Peyer's patch (tissue), 4 donors: Measurements from ENCODE around the gene ACSS1.

Experiments
- CTCF ChIP-seq, 6 experiments: fragments of 450-650 bp in 4 of 6; fragments of 200-600 bp in 2 of 6; sonication (generic) in 1 of 6; IDR thresholded peaks; one replicate each; pipeline ENCODE4 v1.5.1; 2017 to 2019; ENCODE audit warnings: antibody characterized with exemption in 6 of 6, mild to moderate bottlenecking in 3 of 6, moderate library complexity in 1 of 6
- POLR2A ChIP-seq, 2 donors: fragments of 450-650 bp; IDR thresholded peaks; one replicate each; pipeline ENCODE4 v1.5.1; 2017; ENCODE audit warnings: antibody characterized with exemption in 2 of 2, mild to moderate bottlenecking in 2 of 2, moderate library complexity in 2 of 2

- TF ChIP-seq CTCF (IDR thresholded peaks at IDR 0.05) (no peak), POLR2A (IDR thresholded peaks at IDR 0.05) (no peak)
These were observed 23.3 kb upstream of the ACSS1 start for GRCh38 chr20:25081065-25081729.
